GM21528 (cell line): ENCODE results near the gene C6orf141.

Experiments used
- ATAC-seq: cut with Tn5 transposase; IDR thresholded peaks from one replicate; pipeline ENCODE4 v1.9.1; 2021; ENCODE audit warnings: mild to moderate bottlenecking, moderate library complexity; ENCODE audit not compliant: unreplicated experiment, low FRiP score

C6orf141 gene

DNA sequence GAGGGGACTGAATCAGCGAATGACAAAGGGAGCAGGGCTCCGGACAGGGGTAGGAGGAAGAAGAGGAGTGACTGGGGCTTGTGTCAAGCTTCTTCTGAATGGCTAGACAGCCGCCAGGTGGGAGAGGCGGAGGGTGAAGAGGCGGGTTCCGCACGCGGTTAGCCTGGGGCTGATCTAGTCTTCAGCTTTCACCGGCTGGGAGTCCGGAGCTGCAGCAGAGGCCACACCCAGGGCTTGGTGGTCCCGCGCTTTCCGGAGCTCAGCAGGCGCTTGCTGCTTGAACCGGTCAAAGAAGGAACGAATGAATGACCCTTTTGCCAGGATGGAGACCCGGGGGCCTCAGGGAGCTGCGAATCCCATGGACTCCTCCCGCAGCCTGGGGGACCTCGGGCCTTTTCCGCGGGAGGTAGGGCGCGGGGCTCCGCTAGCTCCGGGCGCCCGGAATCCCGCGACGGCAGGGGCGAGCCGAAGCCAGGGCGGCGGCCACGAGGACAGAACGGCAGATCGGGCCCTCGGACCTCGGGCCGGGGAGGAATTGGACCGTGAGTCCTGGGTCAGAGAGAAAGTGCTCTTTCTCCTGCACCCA, at the start of gene C6orf141:
Gene C6orf141, plus strand, starts transcription at position 177 of the 586 bp plus-strand sequence. Its CDS starts 125 bp downstream, at position 302.
- ATAC-seq, result peak; percentile 78

DNA sequence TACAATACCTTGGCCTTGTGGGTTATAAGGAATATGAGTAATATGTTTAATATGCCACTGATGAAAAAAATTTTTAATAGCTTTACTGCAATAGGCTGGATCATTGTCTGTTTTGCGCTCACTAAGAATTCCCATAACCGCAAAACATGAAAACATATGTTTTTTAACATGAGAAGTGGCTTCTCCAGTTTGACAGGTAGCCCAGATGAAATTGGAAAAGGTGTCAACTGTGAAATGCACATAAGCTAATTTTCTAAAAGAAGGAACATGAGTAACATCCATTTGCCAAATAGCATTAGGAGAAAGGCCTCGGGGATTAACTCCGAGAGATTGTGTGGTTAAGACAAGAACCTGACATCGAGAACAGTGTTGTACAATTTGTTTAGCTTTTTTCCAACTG, 45.8 kb upstream of the C6orf141 start:
- no peak for ATAC-seq

DNA sequence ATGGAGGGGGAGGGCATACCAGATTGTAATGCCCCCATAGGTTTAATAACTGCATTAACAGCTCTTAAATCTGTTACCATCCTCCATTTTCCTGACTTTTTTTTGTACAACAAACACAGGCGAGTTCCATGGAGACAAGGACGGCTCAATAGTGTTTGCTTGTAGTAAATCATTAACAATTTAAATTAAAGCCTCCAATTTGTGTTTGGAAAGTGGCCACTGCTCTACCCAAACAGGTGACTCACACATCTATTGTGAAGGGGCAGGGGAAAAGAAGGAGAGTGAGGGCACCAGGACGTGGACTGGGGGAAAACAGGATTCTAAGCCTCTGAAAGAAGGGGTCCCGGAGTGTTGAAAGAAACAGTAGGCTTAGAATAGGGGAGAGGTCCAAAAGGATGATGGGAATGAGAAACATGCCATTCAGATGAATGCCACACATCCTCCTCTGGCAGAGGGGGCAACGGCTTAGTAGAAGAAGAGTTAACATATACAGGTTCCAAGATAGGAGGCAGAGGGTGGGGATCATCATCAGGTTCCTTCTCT, 43.8 kb upstream of the C6orf141 start:
- ATAC-seq, result no peak

DNA sequence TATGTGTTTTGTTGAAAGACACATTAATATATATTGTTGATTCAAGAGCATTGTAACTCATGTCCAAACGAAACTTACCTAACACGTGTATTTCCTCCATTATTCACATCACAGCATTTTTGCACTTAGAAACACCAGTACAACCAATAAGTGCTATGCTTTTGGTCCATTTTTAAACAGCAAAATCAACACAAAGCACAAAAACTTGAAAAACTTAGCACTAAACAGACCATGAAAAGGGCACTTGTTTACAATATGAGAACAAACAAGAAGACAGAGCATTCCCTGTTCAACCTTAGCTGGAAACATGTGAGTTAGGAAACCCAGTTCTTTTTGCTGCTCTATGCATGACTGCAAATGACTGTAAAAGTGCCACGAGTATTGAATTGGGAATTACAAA, 41.1 kb upstream of the C6orf141 start:
- ATAC-seq, result no peak

DNA sequence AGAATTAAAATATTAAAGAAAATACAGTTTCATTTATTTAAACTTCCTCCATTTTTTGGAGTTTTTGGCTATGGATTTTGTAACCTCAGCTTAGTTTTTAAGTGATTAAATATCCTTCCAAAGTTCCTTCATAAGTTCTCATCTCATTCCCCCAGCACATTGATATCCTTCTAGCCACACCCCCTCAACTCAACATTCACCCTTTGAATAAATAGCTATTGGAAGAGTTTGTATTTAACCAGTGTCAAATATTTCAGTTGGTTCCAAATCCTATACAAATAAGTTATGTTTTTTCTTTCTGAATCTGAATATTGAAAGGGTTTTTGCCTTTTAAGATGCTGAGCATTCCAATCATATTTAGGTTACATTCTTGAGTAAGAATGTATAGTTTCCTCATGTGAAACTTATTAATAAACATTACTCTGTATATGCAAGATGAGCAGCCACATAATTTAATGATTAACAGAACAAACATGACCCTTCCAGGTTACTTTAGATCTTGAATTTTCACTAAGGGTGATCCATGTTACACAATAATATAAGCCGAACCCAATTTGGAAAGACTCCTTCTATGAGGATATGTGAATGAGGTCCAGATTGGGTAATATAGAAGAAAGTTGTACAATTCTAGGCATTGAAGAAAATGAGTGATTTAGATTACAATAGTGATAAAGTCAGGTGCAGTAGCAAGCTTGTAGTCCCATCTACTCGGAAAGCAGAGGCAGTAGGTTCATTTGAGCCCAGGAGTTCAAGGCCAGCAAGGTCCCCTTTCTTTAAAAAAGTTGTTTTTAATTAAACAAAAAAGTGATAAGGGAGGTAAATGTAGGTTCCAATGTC, 37.1 kb upstream of the C6orf141 start:
- no peak for ATAC-seq

DNA sequence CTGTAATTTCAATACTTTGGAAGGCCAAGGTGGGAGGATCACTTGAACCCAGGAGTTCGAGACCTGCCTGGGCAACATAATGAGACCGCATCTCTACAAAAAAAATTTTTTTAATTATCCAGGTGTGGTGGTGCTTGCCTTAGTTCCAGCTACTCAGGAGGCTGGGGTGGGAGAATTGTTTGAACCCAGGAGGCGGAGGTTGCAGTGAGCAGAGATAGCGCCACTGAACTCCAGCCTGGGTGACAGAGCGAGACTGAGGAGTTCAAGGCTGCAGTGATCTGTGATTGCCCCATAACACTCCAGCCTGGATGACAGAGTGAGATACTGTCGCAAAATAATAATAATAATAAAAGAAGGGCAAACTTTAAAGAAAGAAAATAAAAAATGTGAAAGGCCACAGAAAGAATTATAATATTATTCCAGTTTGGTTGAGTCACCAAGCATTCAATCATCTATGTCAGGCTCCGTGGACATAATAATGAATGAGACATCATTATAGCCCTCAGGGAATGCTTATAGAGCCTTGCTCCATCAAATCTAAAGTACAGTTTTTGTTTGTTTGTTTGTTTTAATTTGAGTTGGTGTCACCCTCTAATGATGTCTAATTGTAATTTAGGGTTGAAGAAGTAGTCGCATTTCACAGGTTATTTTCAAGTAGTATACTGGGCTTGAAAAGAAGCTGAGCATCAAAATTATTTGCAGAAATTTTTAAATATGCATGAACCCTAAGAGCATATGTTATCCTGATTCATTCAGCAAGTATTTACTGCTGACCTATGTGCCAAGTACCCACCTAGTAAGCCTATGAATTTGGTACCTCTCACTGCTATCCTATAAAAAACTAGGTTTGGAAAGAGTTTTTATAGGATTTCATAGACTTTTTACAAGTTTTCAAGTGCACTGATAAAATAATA, 35.6 kb upstream of the C6orf141 start:
- ATAC-seq, result no peak

DNA sequence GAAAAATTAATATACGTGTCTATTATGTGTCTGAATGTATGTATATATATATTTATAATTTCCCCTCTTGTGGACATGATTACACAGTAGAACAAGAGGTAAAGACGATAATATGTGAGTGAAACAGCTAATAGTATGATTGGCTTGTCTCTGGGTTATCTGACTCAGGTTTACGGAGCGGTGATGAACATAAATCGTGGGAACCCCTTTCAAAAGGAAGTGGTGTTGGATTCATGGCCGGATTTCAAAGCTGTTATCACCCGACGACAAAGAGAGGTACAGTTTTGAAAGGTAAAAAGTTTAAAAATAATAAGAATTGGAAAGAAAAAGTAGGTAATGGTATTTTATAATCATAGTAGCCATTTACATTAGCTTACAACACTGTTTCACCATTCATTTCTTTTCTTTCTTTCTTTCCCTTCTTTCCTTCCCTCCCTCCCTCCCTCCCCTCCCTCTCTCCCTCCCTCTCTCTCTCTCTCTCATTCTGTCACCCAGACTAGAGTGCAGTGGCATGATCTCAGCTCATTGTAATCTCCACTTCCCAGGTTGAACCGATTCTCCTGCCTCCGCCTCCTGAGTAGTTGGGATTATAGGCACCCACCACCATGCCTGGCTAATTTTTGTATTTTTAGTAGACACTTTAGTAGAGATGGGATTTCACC, 34.9 kb upstream of the C6orf141 start:
- ATAC-seq, result no peak

DNA sequence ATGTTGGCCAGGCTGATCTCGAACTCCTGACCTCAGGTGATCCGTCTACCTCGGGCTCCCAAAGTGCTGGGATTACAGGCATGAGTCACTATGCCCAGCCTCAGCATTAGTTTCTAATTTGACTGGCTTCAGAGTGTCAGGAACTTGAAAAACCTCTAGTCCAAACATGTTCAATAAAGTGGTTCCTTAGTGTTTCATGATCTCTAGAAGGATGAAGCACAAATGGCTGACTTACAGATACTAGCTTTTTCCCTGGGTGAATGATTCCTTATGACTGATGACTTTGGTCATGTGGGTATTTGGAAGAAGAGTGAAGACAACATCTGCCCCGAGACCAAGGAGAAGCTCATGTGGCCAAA, 34.3 kb upstream of the C6orf141 start:
- no peak for ATAC-seq

DNA sequence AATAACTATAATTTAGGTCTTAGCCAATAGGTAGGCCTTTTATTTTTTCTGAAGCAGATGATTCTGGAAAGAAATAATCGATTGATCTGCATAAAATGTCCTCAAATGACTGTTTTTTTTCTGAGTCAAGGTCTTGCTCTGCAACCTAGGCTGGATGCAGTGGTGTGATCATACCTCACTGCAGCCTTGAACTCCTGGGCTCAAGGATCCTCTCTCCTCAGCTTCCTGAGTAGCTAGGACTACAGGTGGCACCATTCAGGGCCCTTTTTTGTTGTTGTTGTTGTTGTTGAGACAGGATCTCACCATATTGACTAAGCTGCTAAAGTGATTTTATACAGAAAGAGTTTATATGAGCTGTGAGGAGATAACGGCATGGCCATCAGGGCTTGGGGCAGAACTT, 32.5 kb upstream of the C6orf141 start:
- no peak for ATAC-seq

DNA sequence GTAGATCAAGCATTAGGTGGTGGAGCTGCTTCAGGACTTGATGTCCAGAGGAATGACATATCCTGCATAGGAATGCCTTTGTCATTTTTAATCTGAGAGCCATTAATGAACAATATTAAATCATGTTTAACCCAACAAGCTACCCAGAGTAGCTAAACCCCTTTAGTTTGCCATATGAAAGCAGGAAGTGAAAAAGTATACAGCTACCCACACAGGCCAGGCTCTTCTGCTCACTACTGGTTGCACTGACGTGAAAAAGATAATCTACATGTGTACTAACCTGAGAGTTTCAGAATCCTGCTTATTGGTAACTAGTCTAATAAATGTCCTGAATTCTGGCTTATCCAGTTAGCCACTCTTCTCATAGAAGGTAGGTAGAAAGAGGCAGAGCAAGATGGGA, 30.8 kb upstream of the C6orf141 start:
- ATAC-seq, result peak; percentile 96

DNA sequence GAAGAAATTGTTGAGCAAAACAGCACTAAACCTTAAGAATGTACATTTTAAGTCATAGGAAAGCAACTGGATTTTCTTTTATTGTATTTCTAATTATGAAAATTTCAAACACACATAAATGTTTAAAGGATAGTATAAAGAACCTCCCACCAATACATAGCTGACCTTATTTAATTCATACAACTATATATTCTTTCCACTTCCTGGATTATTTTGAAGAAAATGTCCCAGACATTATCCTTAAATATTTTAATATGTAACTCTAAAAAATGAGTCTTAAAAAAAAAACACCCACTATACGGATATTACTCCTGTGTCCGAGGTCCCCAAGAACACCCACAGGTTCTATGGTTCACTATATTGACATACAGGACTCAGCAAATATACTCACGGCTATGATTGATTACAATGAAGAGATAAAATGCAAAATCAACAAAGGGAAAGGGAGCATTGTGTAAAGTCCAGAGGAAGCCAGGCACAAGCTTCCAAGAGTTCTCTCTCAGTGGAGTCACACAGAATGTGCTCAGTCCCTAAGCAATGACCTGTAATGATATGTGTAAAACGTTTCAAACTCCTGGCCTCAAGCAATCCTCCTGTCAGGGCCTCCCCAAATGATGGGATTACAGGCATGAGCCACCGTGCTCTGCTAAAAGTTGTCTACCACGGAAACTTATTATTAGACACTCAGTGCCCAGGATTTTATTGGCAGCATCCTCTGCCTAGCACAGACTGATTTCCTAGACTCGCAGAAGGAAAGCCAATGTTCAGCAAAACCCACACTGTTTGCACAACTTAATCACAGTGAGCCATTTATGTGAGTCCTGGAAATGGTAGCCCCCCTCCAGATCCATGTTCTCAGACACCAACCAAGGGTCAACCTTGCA, 27.5 kb upstream of the C6orf141 start:
- ATAC-seq, result no peak

DNA sequence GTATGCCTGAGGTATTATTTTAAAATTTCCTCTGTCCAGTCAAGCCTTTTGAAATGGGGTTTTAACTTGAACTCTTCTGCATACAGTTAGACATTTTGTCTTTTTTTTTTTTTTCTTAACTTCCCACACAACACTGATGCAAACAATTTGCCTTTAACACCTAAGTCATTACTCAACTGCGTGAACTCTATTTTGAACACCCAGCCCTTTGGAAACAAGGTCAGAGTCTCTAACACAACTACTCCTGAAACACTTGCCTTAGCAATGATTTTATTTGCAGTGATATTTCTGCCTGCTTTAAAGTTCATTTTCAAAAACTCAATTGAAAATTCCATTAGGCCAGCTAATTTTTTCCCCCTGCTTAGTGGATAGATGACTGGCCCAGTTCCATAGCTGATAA, 26.6 kb upstream of the C6orf141 start:
- no peak for ATAC-seq

DNA sequence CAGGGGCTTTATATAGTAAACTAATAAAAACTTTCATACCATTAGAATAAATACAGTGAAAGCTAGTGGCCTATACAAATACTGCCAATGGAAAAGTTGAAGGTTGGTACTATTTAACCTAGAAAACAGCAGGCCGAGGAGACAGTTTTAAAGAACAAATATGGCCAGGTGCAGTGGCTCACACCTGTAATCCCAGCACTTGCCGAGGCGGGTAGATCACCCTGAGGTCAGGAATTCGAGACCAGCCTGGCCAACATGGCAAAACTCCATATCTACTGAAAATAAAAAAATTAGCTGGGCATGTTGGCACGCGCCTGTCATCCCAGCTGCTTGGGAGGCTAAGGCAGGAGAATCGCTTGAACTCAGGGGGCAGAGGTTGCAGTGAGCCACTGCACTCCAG, 25.9 kb upstream of the C6orf141 start:
- no peak for ATAC-seq

DNA sequence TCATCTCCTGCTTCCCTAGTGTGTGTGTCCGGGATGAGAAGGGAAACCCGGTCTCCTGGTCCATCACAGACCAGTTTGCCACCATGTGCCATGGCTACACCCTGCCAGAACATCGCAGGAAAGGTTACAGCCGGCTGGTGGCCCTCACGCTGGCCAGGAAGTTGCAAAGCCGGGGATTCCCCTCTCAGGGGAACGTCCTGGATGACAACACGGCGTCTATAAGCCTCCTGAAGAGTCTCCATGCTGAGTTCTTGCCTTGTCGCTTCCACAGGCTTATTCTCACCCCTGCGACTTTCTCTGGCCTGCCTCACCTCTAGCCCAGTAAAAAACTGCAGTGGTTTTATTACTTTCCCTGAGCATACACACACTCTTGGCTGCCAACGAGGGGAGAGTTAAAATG, 23.9 kb upstream of the C6orf141 start:
- no peak for ATAC-seq

DNA sequence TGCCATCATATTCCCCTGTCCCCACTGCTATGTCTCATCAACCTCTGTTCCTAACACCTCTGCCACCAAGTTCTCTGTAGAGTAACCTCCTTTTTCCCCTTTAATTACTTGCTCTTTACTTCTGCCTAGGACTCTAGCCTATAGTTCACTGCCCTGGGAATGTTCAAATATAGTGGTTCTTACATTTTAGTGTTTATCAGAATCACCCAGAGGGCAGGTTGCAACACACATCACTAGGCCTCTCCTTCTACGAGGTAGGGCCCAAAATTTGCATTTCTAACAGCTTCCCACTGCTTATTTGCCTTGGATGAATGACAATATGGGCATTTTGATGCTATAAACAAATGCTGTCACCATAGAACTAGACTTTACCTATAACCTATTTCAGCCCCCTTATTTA, 23.1 kb upstream of the C6orf141 start:
- no peak for ATAC-seq

DNA sequence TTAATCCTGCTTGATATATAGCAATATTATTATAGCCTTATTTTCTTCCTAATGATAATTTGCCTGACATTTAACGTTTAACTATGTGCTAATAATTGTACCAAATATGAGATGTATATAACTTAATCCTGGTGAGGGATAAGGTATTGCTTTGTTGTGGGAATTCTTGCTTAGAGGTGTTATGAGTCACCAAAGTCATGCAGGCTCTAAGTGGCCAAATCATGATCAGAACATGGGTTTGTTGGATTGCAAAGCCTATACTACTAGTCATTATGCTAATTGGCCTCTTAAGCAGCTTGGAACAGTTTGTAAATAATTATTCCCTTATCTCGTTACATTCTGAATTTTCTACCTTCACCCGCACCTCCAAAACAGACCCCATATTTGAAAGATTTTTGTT, 21.9 kb upstream of the C6orf141 start:
- no peak for ATAC-seq

DNA sequence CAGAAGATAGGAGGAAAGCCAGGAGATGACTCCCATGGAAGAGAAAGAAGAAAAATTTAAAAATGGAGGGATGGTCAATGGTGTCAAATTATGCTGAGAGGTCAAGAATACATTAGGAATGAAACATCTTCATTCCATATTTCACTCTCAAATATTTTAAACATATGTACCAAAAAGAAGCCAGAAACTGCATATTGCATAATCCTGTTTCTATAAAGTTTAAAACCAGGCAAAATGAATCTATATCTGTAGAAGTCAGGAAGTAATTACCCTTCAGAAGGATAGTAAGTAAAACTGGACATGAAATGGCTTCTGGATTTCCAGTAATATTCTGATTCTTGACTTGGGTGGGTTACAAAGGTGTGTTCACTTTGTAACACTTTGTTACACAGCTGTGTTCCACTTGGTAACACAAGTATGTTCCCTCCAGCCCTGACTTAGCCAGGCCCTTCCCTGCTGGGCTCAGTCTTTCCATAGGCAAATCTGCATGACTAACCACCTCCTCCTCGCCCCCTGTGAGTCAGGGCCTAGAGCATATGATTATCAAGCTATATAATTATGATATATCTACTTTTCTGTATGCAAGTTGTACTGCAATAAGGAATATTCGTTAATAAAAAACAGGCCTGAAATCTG, 20.2 kb upstream of the C6orf141 start:
- no peak for ATAC-seq

DNA sequence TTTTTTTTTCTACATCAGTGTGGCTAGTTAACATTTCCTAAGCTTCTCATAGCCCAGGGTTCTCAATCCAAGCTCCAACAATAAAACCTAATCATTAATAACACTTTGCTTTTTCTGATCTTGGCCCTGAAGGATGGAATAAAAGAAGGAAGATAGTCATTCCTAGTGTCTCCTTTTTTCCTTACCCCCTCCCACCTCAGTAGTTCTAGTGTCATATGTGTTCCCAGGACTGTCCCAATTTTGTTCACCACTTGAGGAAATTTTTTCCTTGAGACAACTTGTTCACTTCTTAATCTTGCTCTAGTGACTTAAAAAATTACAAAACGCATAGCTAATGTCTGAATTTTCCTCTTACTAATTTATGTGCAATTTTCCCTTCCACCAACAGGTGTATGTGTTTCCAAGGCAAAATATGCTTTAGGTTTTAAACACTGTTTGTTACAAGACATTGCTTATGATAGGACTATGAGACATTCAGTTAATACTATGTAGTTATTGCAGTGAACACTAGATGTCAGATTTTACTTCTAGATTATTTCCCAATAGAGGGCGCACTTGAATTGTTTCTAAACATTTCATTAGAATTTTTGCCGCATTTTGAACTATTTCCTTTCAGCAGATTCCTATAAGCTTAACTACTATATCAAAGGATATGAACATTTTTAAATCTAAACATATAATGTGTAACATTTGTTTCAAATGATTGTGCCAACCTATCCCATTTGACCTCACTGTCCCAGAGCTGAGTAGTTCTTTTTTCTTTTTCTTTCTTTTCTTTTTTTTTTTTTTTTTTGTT, 18.5 kb upstream of the C6orf141 start:
- ATAC-seq, result peak; percentile 93
